Thyroid gland (tissue), 4 donors: ENCODE data around the gene ZNF775. TPM values are rescaled to one million over a fixed set of nuclear protein-coding genes. Genes with fewer than 3 reads are reported as not detected.

Experiments used
- DNase-seq, 2 donors: peaks; one replicate each; pipeline ENCODE4 v3.0.0-alpha.2; 2019
- H3K27ac ChIP-seq, 3 donors: fragments of 200-600 bp; sonication (generic); 1 replicate in 2 of 3; 2 replicates in 1 of 3; pipeline ENCODE4 v1.5.1; 2016 to 2019; ENCODE audit warnings: mild to moderate bottlenecking in 1 of 3, moderate library complexity in 1 of 3
- H3K27me3 ChIP-seq: fragments of 200-600 bp; sonication (generic); one replicate; pipeline ENCODE4 v1.5.1; 2019
- H3K36me3 ChIP-seq, 2 donors: fragments of 200-600 bp; sonication (generic); one replicate each; pipeline ENCODE4 v1.5.1; 2016 to 2019
- H3K4me1 ChIP-seq, 2 donors: fragments of 200-600 bp; sonication (generic); one replicate each; pipeline ENCODE4 v1.5.1; 2017 to 2019
- H3K4me3 ChIP-seq, 3 donors: fragments of 200-600 bp; sonication (generic); replicated peaks in 1 of 3; 1 replicate in 2 of 3; 2 replicates in 1 of 3; pipeline ENCODE4 v1.5.1; 2016; ENCODE audit warnings: mild to moderate bottlenecking in 1 of 3
- H3K9me3 ChIP-seq: fragments of 200-600 bp; sonication (generic); one replicate; pipeline ENCODE4 v1.5.1; 2017
- CTCF ChIP-seq, 6 experiments: fragments of 200-600 bp in 3 of 6; fragments of 450-650 bp in 3 of 6; sonication (generic) in 3 of 6; IDR thresholded peaks; one replicate each; pipeline ENCODE4 v1.5.1; 2016 to 2019; ENCODE audit warnings: antibody characterized with exemption in 6 of 6, mild to moderate bottlenecking in 2 of 6, inconsistent platforms in 1 of 6, moderate library complexity in 1 of 6
- POLR2A ChIP-seq, 2 donors: fragments of 450-650 bp; IDR thresholded peaks; one replicate each; pipeline ENCODE4 v1.6.1; 2017; ENCODE audit warnings: antibody characterized with exemption in 2 of 2, mild to moderate bottlenecking in 2 of 2, moderate library complexity in 1 of 2
- WGBS, 2 donors: methylation state at CpG; one replicate each; pipeline ENCODE4 v1.1.5; 2017; 5-methylcytosine and 5-hydroxymethylcytosine counted together
- intact Hi-C: fragments of 100-400 bp; cut with DNase I; formaldehyde crosslinking; loops from one replicate; pipeline ENCODE4 v1.15.1; 2023
- total RNA-seq, 4 donors: library from RNA; depleted of rRNA; stranded (reverse); fragments of >200 nt; gene quantifications; one replicate each; pipeline ENCODE4 v1.2.3, GENCODE V29; 2016

Gene ZNF775
- total RNA-seq, 4 donors from 2014 or later: 4.3 to 7.5 (median 6.3) TPM

- DNase-seq: peak in 1 of 2 donors; percentile 33
- H3K27me3 ChIP-seq: no peaks in the 10 kb centered on the region
- H3K4me3 ChIP-seq: no peak overlapping the region
- TF ChIP-seq POLR2A (IDR thresholded peaks at IDR 0.05): no peak
- peak overlapping the region; percentile 41 to 81 (median 75) for H3K27ac ChIP-seq
- no peaks in the 10 kb centered on the region for H3K36me3 ChIP-seq
- 76% methylated on average over 16 to 19 of the region's 19 CpGs for WGBS, 2 donors
- H3K9me3 ChIP-seq: no peaks in the 10 kb centered on the region
- intact Hi-C loops: no loop called here
- peaks cover 21 to 30% of the 10 kb centered on the region in 2 donors for H3K4me1 ChIP-seq
These were observed 36.3 kb downstream of the ZNF775 start for GRCh38 chr7:150415161-150416153.

- H3K27ac ChIP-seq: no peak overlapping the region
- H3K4me3 ChIP-seq: no peak overlapping the region
- 96 to 98% methylated on average over 9 to 10 of the region's 10 CpGs for WGBS, 2 donors
- no peak for DNase-seq
- H3K9me3 ChIP-seq: no peaks in the 10 kb centered on the region
- peaks cover 7 to 12% of the 10 kb centered on the region in 2 donors for H3K4me1 ChIP-seq
- no peaks in the 10 kb centered on the region for H3K36me3 ChIP-seq
- TF ChIP-seq POLR2A (IDR thresholded peaks at IDR 0.05) (no peak), CTCF (IDR thresholded peaks at IDR 0.05) (no peak)
- no peaks in the 10 kb centered on the region for H3K27me3 ChIP-seq
- intact Hi-C loops: no loop called here
These were observed 38.1 kb downstream of the ZNF775 start for GRCh38 chr7:150417239-150417638.

DNA sequence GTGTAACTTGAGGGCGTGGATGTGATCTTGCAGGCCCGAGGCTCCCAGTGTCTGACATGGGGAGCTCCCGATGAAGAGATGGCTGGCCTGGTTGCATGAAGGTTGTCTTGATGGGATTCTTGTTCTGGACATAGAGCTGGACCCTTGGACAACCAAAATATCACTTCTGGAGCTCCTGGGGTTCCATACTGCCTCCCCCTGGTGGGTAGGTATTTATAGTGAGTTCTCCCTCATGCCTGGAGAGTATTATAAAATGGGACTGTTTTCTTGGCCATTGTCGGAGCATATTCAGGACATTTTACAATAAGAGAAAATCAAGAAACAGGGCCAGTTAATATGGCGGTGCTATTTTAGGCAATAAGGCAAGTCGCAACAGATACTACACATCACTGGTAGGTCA, 38.7 kb downstream of the ZNF775 start:
- WGBS, 2 donors: 92 to 94% methylated on average over 6 of the region's 6 CpGs
- DNase-seq: no peak

DNA sequence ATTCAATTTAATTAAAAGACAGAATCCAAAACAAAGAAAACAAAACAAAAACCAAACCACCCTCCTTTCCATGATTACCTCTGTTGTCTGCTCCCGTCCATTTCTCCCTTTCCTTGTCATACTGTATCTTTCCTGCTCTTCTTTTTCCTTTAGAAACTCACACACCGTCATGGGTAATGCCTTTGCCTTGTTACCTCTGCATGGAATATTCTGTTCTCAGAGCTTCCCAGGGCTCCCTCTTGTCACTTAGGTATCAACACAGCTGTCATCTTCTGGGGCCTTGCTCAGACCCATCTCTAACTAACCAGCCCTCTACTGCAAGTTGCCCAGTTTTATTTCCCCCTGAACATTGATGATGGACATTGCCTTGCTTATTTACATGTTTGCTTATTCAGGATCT, 41.1 kb downstream of the ZNF775 start:
- peaks cover 1 to 5% of the 10 kb centered on the region in 2 donors for H3K4me1 ChIP-seq
- H3K27ac ChIP-seq: no peak overlapping the region
- 81 to 88% methylated on average over 2 of the region's 2 CpGs for WGBS, 2 donors
- no peaks in the 10 kb centered on the region for H3K36me3 ChIP-seq
- DNase-seq: no peak
- TF ChIP-seq CTCF (IDR thresholded peaks at IDR 0.05) (no peak), POLR2A (IDR thresholded peaks at IDR 0.05) (no peak)
- intact Hi-C loops: loop anchor here (5.0 kb wide), 1 partner anchor 63 kb away; no protein-coding TSS in a partner anchor
- no peaks in the 10 kb centered on the region for H3K27me3 ChIP-seq
- no peaks in the 10 kb centered on the region for H3K9me3 ChIP-seq
- H3K4me3 ChIP-seq: no peak overlapping the region

More for the DNA sequence above, 38.7 kb downstream of the ZNF775 start:
- Histone ChIP-seq H3K4me1 (peaks cover 7 to 8% of the 10 kb centered on the region in 2 donors), H3K36me3 (no peaks in the 10 kb centered on the region), H3K27me3 (no peaks in the 10 kb centered on the region), H3K27ac (no peak overlapping the region), H3K9me3 (no peaks in the 10 kb centered on the region), H3K4me3 (no peak overlapping the region)
- intact Hi-C loops: no loop called here
- no peak for TF ChIP-seq POLR2A (IDR thresholded peaks at IDR 0.05)
- TF ChIP-seq CTCF (IDR thresholded peaks at IDR 0.05): no peak

DNA sequence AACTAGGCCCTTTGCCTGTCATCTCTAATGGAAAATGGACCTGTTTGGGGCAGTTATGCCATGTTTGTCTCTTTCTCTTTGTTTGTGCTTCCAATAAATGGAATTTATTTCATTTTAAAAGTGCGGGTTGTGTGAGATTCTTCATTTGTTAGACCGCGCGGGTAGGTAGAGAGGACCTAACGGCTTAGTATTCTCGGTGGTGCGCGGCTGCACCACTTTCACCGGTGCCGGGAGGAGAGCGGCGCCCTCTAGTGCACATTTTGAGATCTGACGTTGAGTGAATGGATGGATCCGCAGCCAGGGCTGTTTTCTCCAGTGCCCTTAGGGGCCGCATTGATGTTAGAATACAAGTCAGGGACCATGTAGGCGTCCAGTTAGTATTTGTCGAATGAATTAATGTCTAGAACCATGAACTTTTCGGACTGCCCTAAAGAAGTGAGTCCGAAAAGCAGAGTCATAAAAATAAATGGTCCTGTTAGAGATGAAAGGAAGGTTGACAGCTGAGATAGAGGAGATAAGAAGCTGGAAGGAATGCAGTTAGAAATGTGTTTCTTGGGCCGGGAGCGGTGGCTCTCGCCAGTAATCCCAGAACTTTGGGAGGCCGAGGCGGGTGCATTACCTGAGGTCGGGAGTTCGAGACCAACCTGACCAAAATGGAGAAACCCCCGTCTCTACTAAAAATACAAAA, 42.0 kb downstream of the ZNF775 start:
- peak; percentile 81 to 85 for DNase-seq
- 22 to 23% methylated on average over 27 of the region's 27 CpGs for WGBS, 2 donors
- Histone ChIP-seq H3K27me3 (no peaks in the 10 kb centered on the region), H3K36me3 (no peaks in the 10 kb centered on the region), H3K9me3 (no peaks in the 10 kb centered on the region), H3K4me1 (no peaks in the 10 kb centered on the region), H3K4me3 (no peak overlapping the region), H3K27ac (no peak overlapping the region)
- intact Hi-C loops: loop anchor here (5.0 kb wide), 1 partner anchor 64 kb away; no protein-coding TSS in a partner anchor
- no peak for TF ChIP-seq POLR2A (IDR thresholded peaks at IDR 0.05)
- TF ChIP-seq CTCF (IDR thresholded peaks at IDR 0.05): peak; percentile 68 to 88 (median 82)
